ENCODE data around the gene NGEF.

The NGEF gene

GRCh38 chr2:233009661-233010060 is 3.4 kb downstream of the NGEF start:
- Histone ChIP-seq H3K9me3 (ENCODE audit: low read length) (no peaks in the 10 kb centered on the region), H3K4me3 (ENCODE audit: low read length) (no peak overlapping the region), H3K36me3 (ENCODE audit: insufficient read depth, low read length) (no peaks in the 10 kb centered on the region), H3K4me1 (ENCODE audit: insufficient read depth, low read length) (no peaks in the 10 kb centered on the region), H2AFZ (ENCODE audit: low read depth, low read length) (no peak overlapping the region), H3K27me3 (ENCODE audit: insufficient read depth, low read length) (peaks cover 9% of the 10 kb centered on the region)

- peaks cover 13% of the 10 kb centered on the region for H3K27me3 ChIP-seq (ENCODE audit: insufficient read depth, low read length)
- no peaks in the 10 kb centered on the region for H3K9me3 ChIP-seq (ENCODE audit: low read length)
- no peak overlapping the region for H3K4me3 ChIP-seq (ENCODE audit: low read length)
- no peaks in the 10 kb centered on the region for H3K36me3 ChIP-seq (ENCODE audit: insufficient read depth, low read length)
- no peaks in the 10 kb centered on the region for H3K4me1 ChIP-seq (ENCODE audit: insufficient read depth, low read length)
- H2AFZ ChIP-seq (ENCODE audit: low read depth, low read length): no peak overlapping the region
Observed at GRCh38 chr2:233007739-233008138, 5.3 kb downstream of the NGEF start.

- peaks cover 13% of the 10 kb centered on the region for H3K27me3 ChIP-seq (ENCODE audit: insufficient read depth, low read length)
- no peaks in the 10 kb centered on the region for H3K9me3 ChIP-seq (ENCODE audit: low read length)
- no peak overlapping the region for H2AFZ ChIP-seq (ENCODE audit: low read depth, low read length)
- H3K4me3 ChIP-seq (ENCODE audit: low read length): no peak overlapping the region
- no peaks in the 10 kb centered on the region for H3K36me3 ChIP-seq (ENCODE audit: insufficient read depth, low read length)
- no peaks in the 10 kb centered on the region for H3K4me1 ChIP-seq (ENCODE audit: insufficient read depth, low read length)
Observed at GRCh38 chr2:233007270-233007669, 5.8 kb downstream of the NGEF start.

- no peak overlapping the region for H3K4me3 ChIP-seq (ENCODE audit: low read length)
- H3K36me3 ChIP-seq (ENCODE audit: insufficient read depth, low read length): no peaks in the 10 kb centered on the region
- no peaks in the 10 kb centered on the region for H3K4me1 ChIP-seq (ENCODE audit: insufficient read depth, low read length)
- H2AFZ ChIP-seq (ENCODE audit: low read depth, low read length): no peak overlapping the region
- peaks cover 13% of the 10 kb centered on the region for H3K27me3 ChIP-seq (ENCODE audit: insufficient read depth, low read length)
- no peaks in the 10 kb centered on the region for H3K9me3 ChIP-seq (ENCODE audit: low read length)
Observed at GRCh38 chr2:233006648-233007047, 6.4 kb downstream of the NGEF start.

GRCh38 chr2:233005096-233005495 is 8.0 kb downstream of the NGEF start:
- Histone ChIP-seq H3K36me3 (ENCODE audit: insufficient read depth, low read length) (no peaks in the 10 kb centered on the region), H2AFZ (ENCODE audit: low read depth, low read length) (no peak overlapping the region), H3K27me3 (ENCODE audit: insufficient read depth, low read length) (peaks cover 13% of the 10 kb centered on the region), H3K4me3 (ENCODE audit: low read length) (no peak overlapping the region), H3K4me1 (ENCODE audit: insufficient read depth, low read length) (no peaks in the 10 kb centered on the region), H3K9me3 (ENCODE audit: low read length) (no peaks in the 10 kb centered on the region)

GRCh38 chr2:233003658-233004555 is 9.1 kb downstream of the NGEF start:
- no peaks in the 10 kb centered on the region for H3K9me3 ChIP-seq (ENCODE audit: low read length)

GRCh38 chr2:233002829-233003657 is 10.0 kb downstream of the NGEF start:
- H3K9me3 ChIP-seq (ENCODE audit: low read length): no peaks in the 10 kb centered on the region
- no peak overlapping the region for H2AFZ ChIP-seq (ENCODE audit: low read depth, low read length)
- peaks cover 13% of the 10 kb centered on the region for H3K27me3 ChIP-seq (ENCODE audit: insufficient read depth, low read length)
- no peaks in the 10 kb centered on the region for H3K4me1 ChIP-seq (ENCODE audit: insufficient read depth, low read length)
- no peak overlapping the region for H3K4me3 ChIP-seq (ENCODE audit: low read length)
- H3K36me3 ChIP-seq (ENCODE audit: insufficient read depth, low read length): no peaks in the 10 kb centered on the region

More at GRCh38 chr2:233003658-233004555, 9.1 kb downstream of the NGEF start:
- no peak overlapping the region for H3K4me3 ChIP-seq (ENCODE audit: low read length)
- H3K27me3 ChIP-seq (ENCODE audit: insufficient read depth, low read length): peaks cover 13% of the 10 kb centered on the region
- H2AFZ ChIP-seq (ENCODE audit: low read depth, low read length): no peak overlapping the region
- H3K36me3 ChIP-seq (ENCODE audit: insufficient read depth, low read length): no peaks in the 10 kb centered on the region
- no peaks in the 10 kb centered on the region for H3K4me1 ChIP-seq (ENCODE audit: insufficient read depth, low read length)

GRCh38 chr2:233000886-233001750 is 11.9 kb downstream of the NGEF start:
- Histone ChIP-seq H3K9me3 (ENCODE audit: low read length) (no peaks in the 10 kb centered on the region), H3K4me1 (ENCODE audit: insufficient read depth, low read length) (no peaks in the 10 kb centered on the region), H3K36me3 (ENCODE audit: insufficient read depth, low read length) (no peaks in the 10 kb centered on the region)

GRCh38 chr2:232999354-232999753 is 13.7 kb downstream of the NGEF start:
- H3K4me3 ChIP-seq (ENCODE audit: low read length): no peak overlapping the region
- peaks cover 4% of the 10 kb centered on the region for H3K27me3 ChIP-seq (ENCODE audit: insufficient read depth, low read length)
- H3K36me3 ChIP-seq (ENCODE audit: insufficient read depth, low read length): no peaks in the 10 kb centered on the region
- H3K4me1 ChIP-seq (ENCODE audit: insufficient read depth, low read length): no peaks in the 10 kb centered on the region
- H2AFZ ChIP-seq (ENCODE audit: low read depth, low read length): no peak overlapping the region
- H3K9me3 ChIP-seq (ENCODE audit: low read length): no peaks in the 10 kb centered on the region

More at GRCh38 chr2:233000886-233001750, 11.9 kb downstream of the NGEF start:
- peaks cover 15% of the 10 kb centered on the region for H3K27me3 ChIP-seq (ENCODE audit: insufficient read depth, low read length)
- H3K4me3 ChIP-seq (ENCODE audit: low read length): no peak overlapping the region
- no peak overlapping the region for H2AFZ ChIP-seq (ENCODE audit: low read depth, low read length)

GRCh38 chr2:232998666-232998985 is 14.4 kb downstream of the NGEF start:
- Histone ChIP-seq H3K4me1 (ENCODE audit: insufficient read depth, low read length) (no peaks in the 10 kb centered on the region), H3K4me3 (ENCODE audit: low read length) (no peak overlapping the region), H3K27me3 (ENCODE audit: insufficient read depth, low read length) (peaks cover 3% of the 10 kb centered on the region), H2AFZ (ENCODE audit: low read depth, low read length) (no peak overlapping the region), H3K9me3 (ENCODE audit: low read length) (no peaks in the 10 kb centered on the region), H3K36me3 (ENCODE audit: insufficient read depth, low read length) (no peaks in the 10 kb centered on the region)

- Histone ChIP-seq H3K27me3 (ENCODE audit: insufficient read depth, low read length) (peaks cover 3% of the 10 kb centered on the region), H2AFZ (ENCODE audit: low read depth, low read length) (no peak overlapping the region), H3K4me1 (ENCODE audit: insufficient read depth, low read length) (no peaks in the 10 kb centered on the region), H3K4me3 (ENCODE audit: low read length) (no peak overlapping the region), H3K36me3 (ENCODE audit: insufficient read depth, low read length) (no peaks in the 10 kb centered on the region), H3K9me3 (ENCODE audit: low read length) (no peaks in the 10 kb centered on the region)
Observed at GRCh38 chr2:232997749-232998665, 15.0 kb downstream of the NGEF start.

GRCh38 chr2:232994446-232994845 is 18.6 kb downstream of the NGEF start:
- H3K27me3 ChIP-seq (ENCODE audit: insufficient read depth, low read length): peaks cover 3% of the 10 kb centered on the region
- no peak overlapping the region for H3K4me3 ChIP-seq (ENCODE audit: low read length)
- H3K9me3 ChIP-seq (ENCODE audit: low read length): no peaks in the 10 kb centered on the region

More at GRCh38 chr2:232994446-232994845, 18.6 kb downstream of the NGEF start:
- Histone ChIP-seq H2AFZ (ENCODE audit: low read depth, low read length) (no peak overlapping the region), H3K4me1 (ENCODE audit: insufficient read depth, low read length) (no peaks in the 10 kb centered on the region), H3K36me3 (ENCODE audit: insufficient read depth, low read length) (no peaks in the 10 kb centered on the region)
